ENCODE data around the gene MAST3.

DNA sequence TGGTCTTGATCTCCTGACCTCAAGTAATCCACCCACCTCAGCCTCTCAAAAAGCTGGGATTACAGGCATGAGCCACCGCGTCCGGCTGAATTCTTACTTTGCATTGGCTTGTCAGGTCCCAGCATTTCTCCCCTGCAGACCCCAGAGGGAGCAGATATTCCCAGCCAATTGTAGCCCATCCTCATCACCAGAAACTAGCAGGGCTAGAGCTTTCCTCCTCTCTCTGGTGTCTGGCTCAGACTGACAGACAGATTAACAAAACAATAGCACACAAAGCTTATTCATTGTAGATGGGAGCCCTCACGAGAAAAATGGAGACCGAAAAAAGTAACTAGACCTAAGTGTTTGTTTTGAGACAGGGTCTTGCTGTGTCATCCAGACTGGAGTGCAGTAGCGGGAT, 88.0 kb downstream of the MAST3 start:
- TF ChIP-seq, protein P1, sequence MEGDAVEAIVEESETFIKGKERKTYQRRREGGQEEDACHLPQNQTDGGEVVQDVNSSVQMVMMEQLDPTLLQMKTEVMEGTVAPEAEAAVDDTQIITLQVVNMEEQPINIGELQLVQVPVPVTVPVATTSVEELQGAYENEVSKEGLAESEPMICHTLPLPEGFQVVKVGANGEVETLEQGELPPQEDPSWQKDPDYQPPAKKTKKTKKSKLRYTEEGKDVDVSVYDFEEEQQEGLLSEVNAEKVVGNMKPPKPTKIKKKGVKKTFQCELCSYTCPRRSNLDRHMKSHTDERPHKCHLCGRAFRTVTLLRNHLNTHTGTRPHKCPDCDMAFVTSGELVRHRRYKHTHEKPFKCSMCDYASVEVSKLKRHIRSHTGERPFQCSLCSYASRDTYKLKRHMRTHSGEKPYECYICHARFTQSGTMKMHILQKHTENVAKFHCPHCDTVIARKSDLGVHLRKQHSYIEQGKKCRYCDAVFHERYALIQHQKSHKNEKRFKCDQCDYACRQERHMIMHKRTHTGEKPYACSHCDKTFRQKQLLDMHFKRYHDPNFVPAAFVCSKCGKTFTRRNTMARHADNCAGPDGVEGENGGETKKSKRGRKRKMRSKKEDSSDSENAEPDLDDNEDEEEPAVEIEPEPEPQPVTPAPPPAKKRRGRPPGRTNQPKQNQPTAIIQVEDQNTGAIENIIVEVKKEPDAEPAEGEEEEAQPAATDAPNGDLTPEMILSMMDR (IDR thresholded peaks at IDR 0.05) = no peak
- TF ChIP-seq KAT7 (CRISPR knock-in tag; IDR thresholded peaks at IDR 0.05; ENCODE audit: borderline replicate concordance) (no peak), CREB1 (CRISPR knock-in tag; IDR thresholded peaks at IDR 0.05) (no peak), ELF4 (CRISPR knock-in tag; IDR thresholded peaks at IDR 0.05; ENCODE audit: low read depth) (no peak), ZNF423 (CRISPR knock-in tag; IDR thresholded peaks at IDR 0.05) (no peak), NFYB (CRISPR knock-in tag; conservative IDR thresholded peaks at IDR 0.05; ENCODE audit: low read depth) (no peak), ESRRA (CRISPR knock-in tag; IDR thresholded peaks at IDR 0.05; ENCODE audit: borderline replicate concordance) (no peak)
- TF ChIP-seq, protein P2, sequence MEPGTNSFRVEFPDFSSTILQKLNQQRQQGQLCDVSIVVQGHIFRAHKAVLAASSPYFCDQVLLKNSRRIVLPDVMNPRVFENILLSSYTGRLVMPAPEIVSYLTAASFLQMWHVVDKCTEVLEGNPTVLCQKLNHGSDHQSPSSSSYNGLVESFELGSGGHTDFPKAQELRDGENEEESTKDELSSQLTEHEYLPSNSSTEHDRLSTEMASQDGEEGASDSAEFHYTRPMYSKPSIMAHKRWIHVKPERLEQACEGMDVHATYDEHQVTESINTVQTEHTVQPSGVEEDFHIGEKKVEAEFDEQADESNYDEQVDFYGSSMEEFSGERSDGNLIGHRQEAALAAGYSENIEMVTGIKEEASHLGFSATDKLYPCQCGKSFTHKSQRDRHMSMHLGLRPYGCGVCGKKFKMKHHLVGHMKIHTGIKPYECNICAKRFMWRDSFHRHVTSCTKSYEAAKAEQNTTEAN (CRISPR knock-in tag; IDR thresholded peaks at IDR 0.05) = no peak
- TF ChIP-seq, protein P3, sequence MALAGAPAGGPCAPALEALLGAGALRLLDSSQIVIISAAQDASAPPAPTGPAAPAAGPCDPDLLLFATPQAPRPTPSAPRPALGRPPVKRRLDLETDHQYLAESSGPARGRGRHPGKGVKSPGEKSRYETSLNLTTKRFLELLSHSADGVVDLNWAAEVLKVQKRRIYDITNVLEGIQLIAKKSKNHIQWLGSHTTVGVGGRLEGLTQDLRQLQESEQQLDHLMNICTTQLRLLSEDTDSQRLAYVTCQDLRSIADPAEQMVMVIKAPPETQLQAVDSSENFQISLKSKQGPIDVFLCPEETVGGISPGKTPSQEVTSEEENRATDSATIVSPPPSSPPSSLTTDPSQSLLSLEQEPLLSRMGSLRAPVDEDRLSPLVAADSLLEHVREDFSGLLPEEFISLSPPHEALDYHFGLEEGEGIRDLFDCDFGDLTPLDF (CRISPR knock-in tag; IDR thresholded peaks at IDR 0.05) = no peak
- TF ChIP-seq, protein P4, sequence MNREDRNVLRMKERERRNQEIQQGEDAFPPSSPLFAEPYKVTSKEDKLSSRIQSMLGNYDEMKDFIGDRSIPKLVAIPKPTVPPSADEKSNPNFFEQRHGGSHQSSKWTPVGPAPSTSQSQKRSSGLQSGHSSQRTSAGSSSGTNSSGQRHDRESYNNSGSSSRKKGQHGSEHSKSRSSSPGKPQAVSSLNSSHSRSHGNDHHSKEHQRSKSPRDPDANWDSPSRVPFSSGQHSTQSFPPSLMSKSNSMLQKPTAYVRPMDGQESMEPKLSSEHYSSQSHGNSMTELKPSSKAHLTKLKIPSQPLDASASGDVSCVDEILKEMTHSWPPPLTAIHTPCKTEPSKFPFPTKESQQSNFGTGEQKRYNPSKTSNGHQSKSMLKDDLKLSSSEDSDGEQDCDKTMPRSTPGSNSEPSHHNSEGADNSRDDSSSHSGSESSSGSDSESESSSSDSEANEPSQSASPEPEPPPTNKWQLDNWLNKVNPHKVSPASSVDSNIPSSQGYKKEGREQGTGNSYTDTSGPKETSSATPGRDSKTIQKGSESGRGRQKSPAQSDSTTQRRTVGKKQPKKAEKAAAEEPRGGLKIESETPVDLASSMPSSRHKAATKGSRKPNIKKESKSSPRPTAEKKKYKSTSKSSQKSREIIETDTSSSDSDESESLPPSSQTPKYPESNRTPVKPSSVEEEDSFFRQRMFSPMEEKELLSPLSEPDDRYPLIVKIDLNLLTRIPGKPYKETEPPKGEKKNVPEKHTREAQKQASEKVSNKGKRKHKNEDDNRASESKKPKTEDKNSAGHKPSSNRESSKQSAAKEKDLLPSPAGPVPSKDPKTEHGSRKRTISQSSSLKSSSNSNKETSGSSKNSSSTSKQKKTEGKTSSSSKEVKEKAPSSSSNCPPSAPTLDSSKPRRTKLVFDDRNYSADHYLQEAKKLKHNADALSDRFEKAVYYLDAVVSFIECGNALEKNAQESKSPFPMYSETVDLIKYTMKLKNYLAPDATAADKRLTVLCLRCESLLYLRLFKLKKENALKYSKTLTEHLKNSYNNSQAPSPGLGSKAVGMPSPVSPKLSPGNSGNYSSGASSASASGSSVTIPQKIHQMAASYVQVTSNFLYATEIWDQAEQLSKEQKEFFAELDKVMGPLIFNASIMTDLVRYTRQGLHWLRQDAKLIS (CRISPR knock-in tag; IDR thresholded peaks at IDR 0.05; ENCODE audit: borderline replicate concordance) = no peak

Measured in WTC11 (cell line).